ENCODE results near the gene PRPF4.

The PRPF4 gene

DNA sequence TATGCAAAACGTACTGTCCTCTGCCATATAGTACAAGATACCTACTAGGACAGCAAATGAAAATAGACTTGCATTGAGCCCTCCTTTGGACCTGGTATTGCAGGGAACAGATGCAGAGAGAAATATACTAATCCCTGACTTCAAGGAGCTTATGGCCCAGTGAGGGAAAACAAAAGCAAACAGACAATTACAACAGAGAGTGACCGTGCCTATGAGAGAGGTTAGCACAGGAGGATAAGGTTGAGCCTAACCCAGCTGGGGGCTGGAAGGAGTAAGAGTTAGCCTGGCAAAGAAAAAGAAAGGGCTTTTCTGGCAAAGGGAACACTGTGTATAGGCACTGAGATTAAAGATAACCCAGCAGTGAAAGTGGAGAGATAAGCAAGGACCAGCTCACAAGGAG lies 5.6 kb upstream of the PRPF4 start:
- TF ChIP-seq USF1 (IDR thresholded peaks at IDR 0.05): no peak
- TF ChIP-seq RAD21 (IDR thresholded peaks at IDR 0.05; ENCODE audit: low read depth): no peak
- TF ChIP-seq TAF1 (IDR thresholded peaks at IDR 0.05; ENCODE audit: low read depth): no peak
- no peak for TF ChIP-seq CEBPB (IDR thresholded peaks at IDR 0.05)
- no peak for TF ChIP-seq NFIC (IDR thresholded peaks at IDR 0.05)
- TF ChIP-seq TEAD4 (IDR thresholded peaks at IDR 0.05): no peak

- TF ChIP-seq RAD21 (IDR thresholded peaks at IDR 0.05; ENCODE audit: low read depth) (peak; percentile 60), YY1 (IDR thresholded peaks at IDR 0.05; ENCODE audit: low read depth) (no peak), REST (IDR thresholded peaks at IDR 0.05; ENCODE audit: low read depth) (no peak), TAF1 (IDR thresholded peaks at IDR 0.05; ENCODE audit: low read depth) (no peak)
Observed at GRCh38 chr9:113274474-113275156, 843 bp upstream of the PRPF4 start.

- TF ChIP-seq ZBTB7A (IDR thresholded peaks at IDR 0.05; ENCODE audit: low read depth): no peak
- TF ChIP-seq YY1 (IDR thresholded peaks at IDR 0.05; ENCODE audit: low read depth): no peak
- no peak for TF ChIP-seq EP300 (IDR thresholded peaks at IDR 0.05; ENCODE audit: borderline replicate concordance)
- TF ChIP-seq TAF1 (IDR thresholded peaks at IDR 0.05; ENCODE audit: low read depth): no peak
- TF ChIP-seq NFIC (IDR thresholded peaks at IDR 0.05): no peak
- TF ChIP-seq TEAD4 (IDR thresholded peaks at IDR 0.05): no peak
- TF ChIP-seq REST (IDR thresholded peaks at IDR 0.05; ENCODE audit: low read depth): no peak
- TF ChIP-seq, protein P1, sequence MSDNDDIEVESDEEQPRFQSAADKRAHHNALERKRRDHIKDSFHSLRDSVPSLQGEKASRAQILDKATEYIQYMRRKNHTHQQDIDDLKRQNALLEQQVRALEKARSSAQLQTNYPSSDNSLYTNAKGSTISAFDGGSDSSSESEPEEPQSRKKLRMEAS (IDR thresholded peaks at IDR 0.05): no peak
- TF ChIP-seq RAD21 (IDR thresholded peaks at IDR 0.05; ENCODE audit: low read depth): no peak
- no peak for TF ChIP-seq EGR1 (IDR thresholded peaks at IDR 0.05)
- TF ChIP-seq FOXM1 (IDR thresholded peaks at IDR 0.05; ENCODE audit: borderline replicate concordance, low read depth): no peak
- no peak for TF ChIP-seq TCF12 (IDR thresholded peaks at IDR 0.05; ENCODE audit: low read depth)
Observed at GRCh38 chr9:113278840-113279239, 3.4 kb downstream of the PRPF4 start.

DNA sequence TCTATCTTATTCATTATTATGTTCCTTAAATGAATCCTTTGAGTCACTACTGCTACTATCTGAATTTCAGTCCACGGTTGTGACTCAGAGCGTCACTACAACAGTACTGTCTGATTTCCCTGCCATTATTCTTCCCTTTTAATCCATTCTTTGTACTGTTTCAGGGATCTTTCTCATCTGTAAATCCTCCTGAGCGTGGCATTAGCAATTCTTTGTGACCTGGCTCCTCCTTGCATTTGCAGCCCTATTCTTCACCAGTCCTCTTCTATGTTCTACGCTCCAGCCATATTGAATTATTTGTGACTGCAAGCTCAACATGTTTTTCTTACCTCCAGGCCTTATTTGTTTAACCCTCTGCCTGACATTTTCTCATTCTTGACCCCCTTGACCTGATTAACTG lies 5.9 kb downstream of the PRPF4 start:
- no peak for TF ChIP-seq EGR1 (IDR thresholded peaks at IDR 0.05)
- no peak for TF ChIP-seq YY1 (IDR thresholded peaks at IDR 0.05; ENCODE audit: low read depth)
- TF ChIP-seq CREB1 (IDR thresholded peaks at IDR 0.05; ENCODE audit: low read depth): no peak
- no peak for TF ChIP-seq TCF12 (IDR thresholded peaks at IDR 0.05; ENCODE audit: low read depth)
- TF ChIP-seq NFIC (IDR thresholded peaks at IDR 0.05): no peak
- TF ChIP-seq, protein P1 (IDR thresholded peaks at IDR 0.05): no peak
- no peak for TF ChIP-seq RAD21 (IDR thresholded peaks at IDR 0.05; ENCODE audit: low read depth)
- no peak for TF ChIP-seq CEBPB (IDR thresholded peaks at IDR 0.05)
- no peak for TF ChIP-seq FOXM1 (IDR thresholded peaks at IDR 0.05; ENCODE audit: borderline replicate concordance, low read depth)
- TF ChIP-seq USF1 (IDR thresholded peaks at IDR 0.05): no peak

DNA sequence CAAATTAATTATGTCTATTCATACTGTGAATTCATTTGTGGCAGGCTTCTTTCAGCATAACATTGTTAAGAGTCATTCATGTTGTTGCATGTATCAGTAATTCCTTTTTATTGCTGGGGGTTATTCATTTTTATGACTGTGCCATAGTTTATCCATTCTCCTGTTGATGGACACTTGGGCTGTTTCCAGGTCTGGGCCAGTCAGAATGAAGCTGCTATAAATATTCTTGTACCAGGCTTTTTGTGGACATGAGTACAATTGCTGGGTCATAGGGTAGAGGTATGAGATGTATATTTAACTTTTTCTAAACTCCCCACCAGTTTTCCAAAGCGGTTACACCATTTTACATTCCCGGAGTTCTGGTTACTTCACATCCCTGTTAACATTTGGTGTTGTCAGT lies 13.6 kb downstream of the PRPF4 start:
- no peak for TF ChIP-seq FOXM1 (IDR thresholded peaks at IDR 0.05; ENCODE audit: borderline replicate concordance, low read depth)
- no peak for TF ChIP-seq REST (IDR thresholded peaks at IDR 0.05; ENCODE audit: low read depth)
- TF ChIP-seq CREB1 (IDR thresholded peaks at IDR 0.05; ENCODE audit: low read depth): no peak
- no peak for TF ChIP-seq USF1 (IDR thresholded peaks at IDR 0.05)
- no peak for TF ChIP-seq ZBTB7A (IDR thresholded peaks at IDR 0.05; ENCODE audit: low read depth)
- TF ChIP-seq, protein P1 (IDR thresholded peaks at IDR 0.05): no peak
- no peak for TF ChIP-seq TAF1 (IDR thresholded peaks at IDR 0.05; ENCODE audit: low read depth)
- TF ChIP-seq TEAD4 (IDR thresholded peaks at IDR 0.05): no peak
- TF ChIP-seq NFIC (IDR thresholded peaks at IDR 0.05): no peak
- TF ChIP-seq EGR1 (IDR thresholded peaks at IDR 0.05): no peak
- TF ChIP-seq RAD21 (IDR thresholded peaks at IDR 0.05; ENCODE audit: low read depth): no peak

Measured in Ishikawa (cell line).